Heart left ventricle (tissue), 13 donors: ENCODE data around the gene DAP.

Experiments
- POLR2A ChIP-seq, 2 donors: fragments of 450-650 bp; IDR thresholded peaks; one replicate each; pipeline ENCODE4 v1.6.1; 2017; ENCODE audit warnings: antibody characterized with exemption in 2 of 2, mild to moderate bottlenecking in 2 of 2, moderate library complexity in 2 of 2
- TF ChIP-seq, protein P1 (sequence below), 12 donors: fragments of 200-600 bp; sonication (generic) in 4 of 12; IDR thresholded peaks; one replicate each; pipeline versions ENCODE4 v1.5.0 to v1.8.0; 2018 to 2022; ENCODE audit warnings: antibody characterized with exemption in 12 of 12, mild to moderate bottlenecking in 5 of 12
- donor health status: ischemic (EF 13 %, LVEDD 7.1; RV severe dilation, severe dysfunction).
- donor health status: DM: no; HTN: yes; CAD: no.
- donor health status: DM: no; HTN: no; CAD: no.
- donor health status: ischemic (EF 25% LVEDD 6.9; RV normal size, moderate dysfunction).
- donor health status: ischemic (EF 25% LVEDD 5.7; RV mildly dilated, moderate dysfunction).
- donor health status: ischemic (EF 35%, LVEDD 5.7; RV mildly dilated, moderate dysfunction).
- donor health status: nonischemic (EF 11% LVEDD 7.7; RV severe dilation, severe dysfunction).
- donor health status: DM: yes; HTN: yes; CAD: no.
- donor health status: PGD.
- donor health status: ischemic (EF 29% LVEDD 5.4; RV normal size, mild dysfunction).
- donor health status: nonischemic (EF 23%, LVEDD 6.1; RV moderate dilation, normal function).

DNA sequence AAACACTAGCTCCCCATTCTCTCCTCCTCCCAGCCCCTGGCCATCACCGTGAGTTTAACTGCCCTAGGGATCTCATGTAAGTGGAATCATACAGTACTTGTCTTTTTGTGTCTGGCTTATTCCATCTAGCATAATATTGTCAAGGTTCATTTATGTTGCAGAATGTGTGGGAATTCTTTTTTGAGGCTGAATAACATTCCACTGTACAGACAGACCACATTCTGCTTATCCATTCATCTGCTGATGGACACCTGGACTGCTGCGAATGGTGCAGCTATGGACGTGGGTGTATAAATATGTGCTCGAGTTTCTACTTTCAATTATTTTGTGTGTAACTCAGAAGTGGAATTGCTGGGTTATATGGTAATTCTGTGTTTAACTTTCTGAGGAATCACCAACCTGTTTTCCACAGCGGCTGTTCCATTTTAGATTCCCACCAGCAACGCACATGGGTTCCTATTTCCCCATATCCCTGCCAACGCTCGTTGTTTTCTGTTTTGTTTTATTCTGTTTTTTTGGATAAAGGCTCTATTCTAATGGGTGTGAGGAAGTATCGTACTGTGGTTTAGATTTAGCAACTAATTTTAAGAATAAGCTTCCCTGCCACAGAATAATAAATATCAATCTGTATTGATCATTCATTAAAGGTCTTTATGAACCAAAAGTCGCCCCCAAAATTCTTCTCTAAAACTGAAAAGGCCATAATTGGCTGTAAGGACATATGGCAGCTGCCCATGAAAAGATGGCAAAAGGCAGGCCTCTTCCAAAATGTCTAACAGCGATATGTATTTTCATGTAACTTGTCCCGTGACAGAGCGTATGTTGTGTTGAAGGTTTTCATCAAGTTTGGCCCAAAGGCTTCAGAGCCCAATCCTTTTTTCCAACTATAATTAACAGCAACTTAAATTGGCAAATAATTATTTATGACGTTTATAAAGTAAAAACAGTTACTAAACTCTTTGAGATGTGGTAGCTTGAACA lies 70.3 kb downstream of the DAP start:
- TF ChIP-seq, protein P1, sequence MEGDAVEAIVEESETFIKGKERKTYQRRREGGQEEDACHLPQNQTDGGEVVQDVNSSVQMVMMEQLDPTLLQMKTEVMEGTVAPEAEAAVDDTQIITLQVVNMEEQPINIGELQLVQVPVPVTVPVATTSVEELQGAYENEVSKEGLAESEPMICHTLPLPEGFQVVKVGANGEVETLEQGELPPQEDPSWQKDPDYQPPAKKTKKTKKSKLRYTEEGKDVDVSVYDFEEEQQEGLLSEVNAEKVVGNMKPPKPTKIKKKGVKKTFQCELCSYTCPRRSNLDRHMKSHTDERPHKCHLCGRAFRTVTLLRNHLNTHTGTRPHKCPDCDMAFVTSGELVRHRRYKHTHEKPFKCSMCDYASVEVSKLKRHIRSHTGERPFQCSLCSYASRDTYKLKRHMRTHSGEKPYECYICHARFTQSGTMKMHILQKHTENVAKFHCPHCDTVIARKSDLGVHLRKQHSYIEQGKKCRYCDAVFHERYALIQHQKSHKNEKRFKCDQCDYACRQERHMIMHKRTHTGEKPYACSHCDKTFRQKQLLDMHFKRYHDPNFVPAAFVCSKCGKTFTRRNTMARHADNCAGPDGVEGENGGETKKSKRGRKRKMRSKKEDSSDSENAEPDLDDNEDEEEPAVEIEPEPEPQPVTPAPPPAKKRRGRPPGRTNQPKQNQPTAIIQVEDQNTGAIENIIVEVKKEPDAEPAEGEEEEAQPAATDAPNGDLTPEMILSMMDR (IDR thresholded peaks at IDR 0.05) = no peak
- TF ChIP-seq POLR2A (IDR thresholded peaks at IDR 0.05) = no peak
